DND-41 (cell line): ENCODE data around the gene PTPRN2.
"Not testable (repeated sequence)": the region's sequence is repeated elsewhere in the genome, so short reads cannot be mapped to it uniquely, and the experiment has no call there.

Source experiments
- ATAC-seq: fragments of 200-7000 bp; cut with Tn5 transposase; 3 replicates; pipeline ENCODE4 v1.9.1; 2021; ENCODE audit warnings: low read depth; ENCODE audit not compliant: insufficient read depth
- DNase-seq: peaks from one replicate; pipeline ENCODE4 v3.0.0-alpha.2; 2020
- H2AFZ ChIP-seq: 2 replicates; pipeline ENCODE4 v1.6.0; 2012; ENCODE audit warnings: low read depth, low read length
- H3K27ac ChIP-seq: 2 replicates; pipeline ENCODE4 v1.5.1; 2012; ENCODE audit warnings: low read length, inconsistent platforms
- H3K27me3 ChIP-seq: fragments of 200-600 bp; sonication (generic); 2 replicates; pipeline ENCODE4 v1.6.0; 2012; ENCODE audit warnings: low read length, mild to moderate bottlenecking, inconsistent platforms; ENCODE audit not compliant: insufficient read depth, poor library complexity
- H3K36me3 ChIP-seq: 2 replicates; pipeline ENCODE4 v1.5.1; 2012; ENCODE audit warnings: low read length, inconsistent platforms; ENCODE audit not compliant: insufficient read depth
- H3K4me1 ChIP-seq: 2 replicates; pipeline ENCODE4 v1.5.1; 2012; ENCODE audit warnings: mild to moderate bottlenecking, low read length; ENCODE audit not compliant: insufficient read depth
- H3K4me2 ChIP-seq: 2 replicates; pipeline ENCODE4 v1.6.0; 2012; ENCODE audit warnings: mild to moderate bottlenecking, moderate library complexity, low read length, inconsistent platforms; ENCODE audit not compliant: insufficient read depth
- H3K4me3 ChIP-seq, 2 experiments: fragments of 200-600 bp in 1 of 2; shearing (Covaris generic) in 1 of 2; 2 replicates each; pipeline ENCODE4 v1.5.1; 2012 to 2016; ENCODE audit warnings: inconsistent platforms in 2 of 2, low read length in 2 of 2, mild to moderate bottlenecking in 2 of 2, low read depth in 1 of 2, moderate library complexity in 1 of 2
- H3K79me2 ChIP-seq: 2 replicates; pipeline ENCODE4 v1.6.0; 2012; ENCODE audit warnings: low read length, inconsistent platforms; ENCODE audit not compliant: insufficient read depth
- H3K9ac ChIP-seq: 2 replicates; pipeline ENCODE4 v1.6.0; 2012; ENCODE audit warnings: low read depth, mild to moderate bottlenecking, inconsistent platforms, low read length, moderate library complexity
- H3K9me3 ChIP-seq: 2 replicates; pipeline ENCODE4 v1.5.1; 2012; ENCODE audit warnings: low read length, moderate library complexity, mild to moderate bottlenecking, inconsistent platforms; ENCODE audit not compliant: insufficient read depth, severe bottlenecking
- H4K20me1 ChIP-seq: 2 replicates; pipeline ENCODE4 v1.6.0; 2012; ENCODE audit warnings: low read length; ENCODE audit not compliant: insufficient read depth
- CTCF ChIP-seq: IDR thresholded peaks from 2 replicates; pipeline ENCODE4 v1.5.1; 2012; ENCODE audit warnings: borderline replicate concordance, low read length, moderate library complexity, mild to moderate bottlenecking; ENCODE audit not compliant: poor library complexity, severe bottlenecking; ENCODE audit errors: extremely low read depth
- EZH2 ChIP-seq: IDR thresholded peaks from 3 replicates; pipeline ENCODE4 v1.6.1; 2012; ENCODE audit warnings: borderline replicate concordance, low read depth, mild to moderate bottlenecking, moderate library complexity, low read length, inconsistent platforms; ENCODE audit not compliant: severe bottlenecking

Gene PTPRN2

DNA sequence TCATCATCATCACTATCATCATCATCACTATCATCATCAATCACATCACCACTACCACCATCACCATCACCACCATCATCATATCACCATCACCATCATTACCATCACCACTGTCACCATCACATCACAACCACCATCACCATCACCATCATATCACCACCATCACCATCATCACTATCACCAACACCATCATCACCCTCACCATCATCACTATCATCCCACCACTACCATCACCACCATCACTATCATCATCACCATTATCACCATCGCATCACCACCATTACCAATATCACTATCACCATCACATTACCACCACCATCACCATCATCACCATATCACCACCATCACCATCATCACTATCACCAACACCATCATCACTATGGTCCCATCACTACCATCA lies 539.1 kb downstream of the PTPRN2 start:
- Histone ChIP-seq H3K27me3 (peaks cover 7% of the 10 kb centered on the region), H4K20me1 (no peaks in the 10 kb centered on the region), H3K27ac (no peak overlapping the region), H3K4me3 (no peak overlapping the region), H3K9me3 (no peaks in the 10 kb centered on the region), H3K4me2 (no peak overlapping the region), H2AFZ (no peak overlapping the region), H3K79me2 (no peaks in the 10 kb centered on the region), H3K4me1 (no peaks in the 10 kb centered on the region), H3K36me3 (no peaks in the 10 kb centered on the region), H3K9ac (no peak overlapping the region)
- ATAC-seq (no peak), DNase-seq (no peak)
- TF ChIP-seq CTCF (no peak), EZH2 (no peak)

DNA sequence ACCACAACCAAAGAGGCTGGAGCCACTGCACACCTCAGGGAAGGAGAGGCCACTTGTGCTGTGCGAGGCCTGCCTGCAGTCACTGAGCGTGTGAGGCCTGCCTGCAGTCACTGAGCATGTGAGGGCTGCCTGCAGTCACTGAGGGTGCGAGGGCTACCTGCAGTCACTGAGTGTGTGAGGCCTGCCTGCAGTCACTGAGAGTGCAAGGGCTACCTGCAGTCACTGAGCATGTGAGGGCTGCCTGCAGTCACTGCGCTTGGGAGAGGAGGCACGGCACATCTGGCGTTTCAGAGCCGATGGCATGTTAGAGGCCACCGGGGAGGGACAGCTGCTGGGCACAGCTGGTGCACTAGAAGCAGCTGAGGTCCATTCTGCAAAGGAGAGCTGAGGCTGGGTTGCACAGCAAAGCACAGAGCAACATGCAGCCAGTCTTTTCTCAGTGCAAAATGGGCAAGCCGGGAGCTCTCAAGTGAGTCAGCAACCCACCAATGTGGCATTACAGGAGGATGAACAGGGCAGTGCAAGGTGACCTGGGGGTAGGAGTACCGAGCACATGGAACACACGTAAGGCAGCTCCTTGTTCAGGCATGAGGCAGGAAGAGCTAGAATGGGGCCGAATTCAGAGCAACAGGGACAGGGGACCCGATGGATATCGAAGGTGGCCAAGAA lies 540.1 kb downstream of the PTPRN2 start:
- Histone ChIP-seq H2AFZ (no peak overlapping the region), H3K4me2 (no peak overlapping the region), H3K27ac (no peak overlapping the region), H3K4me3 (no peak overlapping the region), H3K9me3 (no peaks in the 10 kb centered on the region), H3K9ac (no peak overlapping the region), H3K27me3 (peaks cover 7% of the 10 kb centered on the region), H3K79me2 (no peaks in the 10 kb centered on the region), H3K4me1 (no peaks in the 10 kb centered on the region), H3K36me3 (no peaks in the 10 kb centered on the region), H4K20me1 (no peaks in the 10 kb centered on the region)
- TF ChIP-seq CTCF = no peak
- ATAC-seq = no peak
- DNase-seq = no peak

DNA sequence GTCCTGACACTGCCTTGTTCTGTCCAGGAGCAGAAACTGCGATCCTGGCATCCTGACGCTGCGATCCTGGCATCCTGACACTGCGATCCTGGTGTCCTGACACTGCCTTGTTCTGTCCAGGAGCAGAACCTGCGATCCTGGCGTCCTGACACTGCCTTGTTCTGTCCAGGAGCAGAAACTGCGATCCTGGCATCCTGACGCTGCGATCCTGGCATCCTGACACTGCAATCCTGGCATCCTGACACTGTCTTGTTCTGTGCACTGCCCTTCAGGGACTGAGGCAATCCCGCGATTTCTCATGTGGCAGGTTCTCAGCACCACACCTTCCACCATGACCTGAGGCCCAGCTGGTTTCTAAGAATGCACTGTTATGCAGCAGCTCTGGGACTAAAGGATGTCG lies 541.4 kb downstream of the PTPRN2 start:
- H4K20me1 ChIP-seq, DNase-seq, H3K27ac ChIP-seq, H3K4me2 ChIP-seq, H3K36me3 ChIP-seq, ATAC-seq, H3K4me1 ChIP-seq, H3K27me3 ChIP-seq, H3K79me2 ChIP-seq, H3K9ac ChIP-seq, H2AFZ ChIP-seq, H3K4me3 ChIP-seq, H3K9me3 ChIP-seq: not testable (repeated sequence)

DNA sequence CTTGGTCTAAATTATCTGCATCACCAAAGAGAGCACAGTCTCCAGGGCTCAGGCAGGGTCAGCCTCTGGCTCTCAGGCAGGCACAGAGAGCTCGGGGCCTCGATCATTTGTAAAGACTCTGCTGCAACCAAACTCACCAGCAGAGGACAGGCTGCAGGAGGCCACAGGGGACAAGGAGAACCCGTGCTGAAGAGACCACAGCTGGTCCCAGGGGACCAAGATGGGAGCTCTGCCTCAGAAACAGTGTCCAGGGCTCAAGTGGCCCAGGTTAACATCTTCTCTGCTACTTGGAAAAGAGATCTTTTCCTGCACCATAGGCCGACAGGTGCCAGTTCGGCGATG lies 543.2 kb downstream of the PTPRN2 start:
- no peaks in the 10 kb centered on the region for H3K36me3 ChIP-seq
- peaks cover under 1% of the 10 kb centered on the region for H3K9me3 ChIP-seq
- H4K20me1 ChIP-seq = no peaks in the 10 kb centered on the region
- no peak overlapping the region for H3K4me3 ChIP-seq
- no peak for TF ChIP-seq CTCF
- TF ChIP-seq EZH2 = no peak
- no peak overlapping the region for H3K4me2 ChIP-seq
- no peak for ATAC-seq
- H3K27ac ChIP-seq = no peak overlapping the region
- no peaks in the 10 kb centered on the region for H3K79me2 ChIP-seq
- H3K27me3 ChIP-seq = no peaks in the 10 kb centered on the region
- no peak overlapping the region for H3K9ac ChIP-seq
- DNase-seq = no peak
- H3K4me1 ChIP-seq = no peaks in the 10 kb centered on the region
- no peak overlapping the region for H2AFZ ChIP-seq
